OCI-LY1 (cell line): ENCODE results near the gene SLC2A5.
A peak's percentile ranks its signal among the peaks of the same experiment; 100 is the strongest.

Experiments
- H2AFZ ChIP-seq: fragments of 200-600 bp; sonication (generic), shearing (Covaris generic); 2 replicates; pipeline ENCODE4 v1.6.0; 2014; ENCODE audit warnings: antibody characterized with exemption, mild to moderate bottlenecking, low read length
- H3F3A ChIP-seq: fragments of 200-600 bp; sonication (generic), shearing (Covaris generic); 2 replicates; pipeline ENCODE4 v1.6.0; 2014; ENCODE audit warnings: mild to moderate bottlenecking, antibody characterized with exemption, low read length, moderate library complexity; ENCODE audit not compliant: insufficient read depth
- H3K27ac ChIP-seq: fragments of 200-600 bp; sonication (generic); 2 replicates; pipeline ENCODE4 v1.5.1; 2014; ENCODE audit warnings: low read length, mixed run types, mild to moderate bottlenecking, low read depth; ENCODE audit not compliant: poor library complexity, severe bottlenecking
- H3K27me3 ChIP-seq: fragments of 200-600 bp; sonication (generic); 2 replicates; pipeline ENCODE4 v1.6.0; 2014; ENCODE audit warnings: antibody characterized with exemption, mild to moderate bottlenecking, low read length, moderate library complexity; ENCODE audit not compliant: insufficient read depth
- H3K36me3 ChIP-seq: fragments of 200-600 bp; sonication (generic); 2 replicates; pipeline ENCODE4 v1.6.1; 2014; ENCODE audit warnings: mild to moderate bottlenecking, antibody characterized with exemption, low read length, moderate library complexity, mixed read lengths; ENCODE audit not compliant: insufficient read depth
- H3K4me1 ChIP-seq: fragments of 200-600 bp; sonication (generic); 2 replicates; pipeline ENCODE4 v1.5.1; 2014; ENCODE audit warnings: mild to moderate bottlenecking, low read length, moderate library complexity; ENCODE audit not compliant: insufficient read depth, severe bottlenecking
- H3K4me2 ChIP-seq: fragments of 200-600 bp; sonication (generic), shearing (Covaris generic); 2 replicates; pipeline ENCODE4 v1.6.1; 2014; ENCODE audit warnings: low read length
- H3K4me3 ChIP-seq: fragments of 200-600 bp; sonication (generic); 2 replicates; pipeline ENCODE4 v1.5.1; 2014; ENCODE audit warnings: low read length, low read depth, mild to moderate bottlenecking, mixed read lengths; ENCODE audit not compliant: poor library complexity, severe bottlenecking
- H3K79me2 ChIP-seq: fragments of 200-600 bp; shearing (Covaris generic); 2 replicates; pipeline ENCODE4 v1.6.1; 2016; ENCODE audit warnings: mixed run types, low read length, mixed read lengths; ENCODE audit not compliant: insufficient read depth
- H3K9ac ChIP-seq: fragments of 200-600 bp; sonication (generic), shearing (Covaris generic); 2 replicates; pipeline ENCODE4 v1.6.1; 2014; ENCODE audit warnings: mild to moderate bottlenecking, low read length, mixed read lengths
- H3K9me2 ChIP-seq: fragments of 200-600 bp; sonication (generic), shearing (Covaris generic); 2 replicates; pipeline ENCODE4 v1.6.1; 2014; ENCODE audit warnings: low read depth, mild to moderate bottlenecking, low read length, mixed read lengths
- H3K9me3 ChIP-seq: fragments of 200-600 bp; shearing (Covaris generic); 2 replicates; pipeline ENCODE4 v1.6.1; 2014; ENCODE audit warnings: low read length, mixed read lengths
- H4K20me1 ChIP-seq: fragments of 200-600 bp; sonication (generic), shearing (Covaris generic); 2 replicates; pipeline ENCODE4 v1.6.0; 2016; ENCODE audit warnings: mild to moderate bottlenecking, low read length; ENCODE audit not compliant: insufficient read depth
- EZH2 ChIP-seq: fragments of 200-600 bp; sonication (generic), shearing (Covaris generic); IDR thresholded peaks from 2 replicates; pipeline ENCODE4 v1.8.0; 2017; ENCODE audit warnings: borderline replicate concordance, mixed run types, mild to moderate bottlenecking, antibody characterized with exemption, low read length, moderate library complexity, mixed read lengths
- TF ChIP-seq, protein P1 (sequence below): fragments of 200-600 bp; sonication (generic), shearing (Covaris generic); IDR thresholded peaks from 2 replicates; pipeline ENCODE4 v1.5.1; 2017; ENCODE audit warnings: mild to moderate bottlenecking, antibody characterized with exemption, low read length, moderate library complexity, mixed read lengths

Gene SLC2A5

DNA sequence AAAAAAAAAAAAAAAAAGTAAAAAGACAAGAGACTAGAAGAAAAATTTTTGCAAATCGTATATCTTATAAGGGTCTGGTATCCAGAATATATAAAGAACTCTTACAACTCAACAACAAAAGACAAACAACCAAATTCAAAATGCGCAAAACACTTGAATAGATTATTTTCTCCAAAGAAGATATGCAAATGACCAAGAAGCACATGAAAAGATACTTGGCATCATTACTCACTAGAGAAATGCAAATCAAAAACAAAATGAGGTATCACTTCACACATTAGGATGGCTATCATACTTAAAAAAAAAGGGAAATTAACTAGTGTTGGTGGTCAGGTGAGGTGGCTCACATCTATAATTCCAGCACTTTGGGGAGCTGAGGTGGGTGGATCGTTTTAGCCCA is 12.0 kb upstream of the SLC2A5 start:
- peaks cover 91% of the 10 kb centered on the region for H3K4me1 ChIP-seq
- no peak overlapping the region for H3K4me3 ChIP-seq
- H3K27ac ChIP-seq: peak overlapping the region; percentile 99
- no peaks in the 10 kb centered on the region for H4K20me1 ChIP-seq
- H3K27me3 ChIP-seq: no peaks in the 10 kb centered on the region
- no peaks in the 10 kb centered on the region for H3K79me2 ChIP-seq
- H2AFZ ChIP-seq: no peak overlapping the region
- peaks cover 20% of the 10 kb centered on the region for H3F3A ChIP-seq
- no peaks in the 10 kb centered on the region for H3K9me3 ChIP-seq
- H3K36me3 ChIP-seq: no peaks in the 10 kb centered on the region; the same call in 1 of the 2 replicates
- peak overlapping the region; percentile 58; the same call in 1 of the 2 replicates for H3K4me2 ChIP-seq
- TF ChIP-seq, protein P1, sequence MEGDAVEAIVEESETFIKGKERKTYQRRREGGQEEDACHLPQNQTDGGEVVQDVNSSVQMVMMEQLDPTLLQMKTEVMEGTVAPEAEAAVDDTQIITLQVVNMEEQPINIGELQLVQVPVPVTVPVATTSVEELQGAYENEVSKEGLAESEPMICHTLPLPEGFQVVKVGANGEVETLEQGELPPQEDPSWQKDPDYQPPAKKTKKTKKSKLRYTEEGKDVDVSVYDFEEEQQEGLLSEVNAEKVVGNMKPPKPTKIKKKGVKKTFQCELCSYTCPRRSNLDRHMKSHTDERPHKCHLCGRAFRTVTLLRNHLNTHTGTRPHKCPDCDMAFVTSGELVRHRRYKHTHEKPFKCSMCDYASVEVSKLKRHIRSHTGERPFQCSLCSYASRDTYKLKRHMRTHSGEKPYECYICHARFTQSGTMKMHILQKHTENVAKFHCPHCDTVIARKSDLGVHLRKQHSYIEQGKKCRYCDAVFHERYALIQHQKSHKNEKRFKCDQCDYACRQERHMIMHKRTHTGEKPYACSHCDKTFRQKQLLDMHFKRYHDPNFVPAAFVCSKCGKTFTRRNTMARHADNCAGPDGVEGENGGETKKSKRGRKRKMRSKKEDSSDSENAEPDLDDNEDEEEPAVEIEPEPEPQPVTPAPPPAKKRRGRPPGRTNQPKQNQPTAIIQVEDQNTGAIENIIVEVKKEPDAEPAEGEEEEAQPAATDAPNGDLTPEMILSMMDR: no peak
- no peak for TF ChIP-seq EZH2
- H3K9ac ChIP-seq: peak overlapping the region; percentile 61; the same call in 1 of the 2 replicates
- H3K9me2 ChIP-seq: no peaks in the 10 kb centered on the region

DNA sequence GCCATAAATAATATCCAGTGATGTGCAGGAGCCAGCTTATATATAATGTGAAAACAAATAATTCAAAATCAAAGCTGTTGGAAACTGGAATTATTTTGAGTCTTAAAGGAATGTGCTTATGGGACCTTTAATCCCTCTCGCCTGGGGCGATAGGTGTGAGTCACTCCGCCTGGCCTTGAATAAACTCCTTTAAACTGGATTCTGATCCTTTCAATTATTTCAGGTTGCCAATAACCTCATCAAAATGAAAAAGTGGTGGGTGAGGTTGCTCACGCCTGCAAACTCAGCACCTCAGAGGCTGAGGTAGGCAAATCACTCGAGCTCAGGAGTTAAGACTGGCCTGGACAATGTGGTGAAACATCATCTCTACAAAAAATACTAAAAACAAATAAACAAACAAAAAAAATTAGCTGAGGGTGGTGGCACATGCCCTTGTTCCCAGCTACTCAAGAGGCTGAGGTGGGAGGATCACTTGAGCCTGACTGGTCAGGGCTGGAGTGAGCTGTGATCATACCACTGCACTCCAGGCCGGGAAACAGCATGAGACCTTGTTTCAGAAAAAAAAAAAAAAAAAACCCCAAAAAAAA is 11.4 kb upstream of the SLC2A5 start:
- H3K4me3 ChIP-seq: peak overlapping the region; percentile 36
- peak overlapping the region; percentile 61 for H3K9ac ChIP-seq
- H3K79me2 ChIP-seq: no peaks in the 10 kb centered on the region
- H3F3A ChIP-seq: peaks cover 23% of the 10 kb centered on the region
- H2AFZ ChIP-seq: no peak overlapping the region
- H3K9me2 ChIP-seq: no peaks in the 10 kb centered on the region
- peak overlapping the region; percentile 99 for H3K27ac ChIP-seq
- H3K4me1 ChIP-seq: peaks cover 96% of the 10 kb centered on the region
- peak overlapping the region; percentile 58 for H3K4me2 ChIP-seq
- TF ChIP-seq, protein P1: no peak
- TF ChIP-seq EZH2: no peak
- no peaks in the 10 kb centered on the region for H3K9me3 ChIP-seq
- H3K27me3 ChIP-seq: no peaks in the 10 kb centered on the region
- H3K36me3 ChIP-seq: no peaks in the 10 kb centered on the region
- no peaks in the 10 kb centered on the region for H4K20me1 ChIP-seq

DNA sequence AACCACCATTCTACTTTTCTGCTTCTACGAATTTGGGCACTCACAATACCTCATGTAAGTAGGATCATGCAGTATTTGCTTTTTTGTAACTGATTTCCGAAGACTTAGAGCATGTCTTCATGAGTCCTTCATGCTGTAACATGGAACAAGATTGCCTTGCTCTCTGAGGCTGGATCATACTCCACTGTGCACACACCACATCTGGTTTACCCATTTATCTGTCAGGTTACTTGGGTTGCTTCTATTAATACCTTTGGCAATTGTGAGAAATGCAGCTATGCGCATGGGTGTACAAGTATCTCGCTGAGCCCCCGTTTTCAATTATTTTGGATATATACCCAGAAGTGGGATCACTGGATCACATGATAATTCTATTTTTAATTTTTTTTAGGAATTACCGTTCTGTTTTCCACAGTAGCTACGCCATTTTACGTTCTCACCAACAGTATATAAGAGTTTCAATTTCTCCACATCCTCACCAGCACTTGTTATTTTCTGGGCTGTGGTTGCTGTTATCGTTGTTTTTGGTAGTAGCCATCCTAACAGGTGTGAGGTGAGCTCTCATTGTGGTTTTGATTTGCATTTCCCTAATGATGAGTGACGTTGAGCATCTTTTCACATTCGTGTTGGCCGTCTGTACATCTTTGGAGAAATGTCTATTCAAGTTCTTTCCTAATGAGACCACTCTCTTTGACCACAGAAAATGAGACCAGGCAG is 10.7 kb upstream of the SLC2A5 start:
- H3K27ac ChIP-seq: peak overlapping the region; percentile 99
- H3K4me2 ChIP-seq: peak overlapping the region; percentile 58
- H4K20me1 ChIP-seq: no peaks in the 10 kb centered on the region
- H3K9ac ChIP-seq: peak overlapping the region; percentile 67
- no peaks in the 10 kb centered on the region for H3K79me2 ChIP-seq
- peaks cover 96% of the 10 kb centered on the region for H3K4me1 ChIP-seq
- peaks cover 23% of the 10 kb centered on the region for H3F3A ChIP-seq
- H3K27me3 ChIP-seq: no peaks in the 10 kb centered on the region
- H3K36me3 ChIP-seq: no peaks in the 10 kb centered on the region
- TF ChIP-seq EZH2: no peak
- TF ChIP-seq, protein P1: no peak
- H3K4me3 ChIP-seq: peak overlapping the region; percentile 36
- no peak overlapping the region for H2AFZ ChIP-seq
- no peaks in the 10 kb centered on the region for H3K9me2 ChIP-seq
- no peaks in the 10 kb centered on the region for H3K9me3 ChIP-seq
